BJ (cell line): ENCODE measurements around the gene NFKBIE. TPM values are rescaled to one million over a fixed set of nuclear protein-coding genes. Genes with fewer than 3 reads are reported as not detected.

ENCODE experiments used
- CTCF ChIA-PET: fragments of 350-600 bp; formaldehyde crosslinking; extraction: SDS; loops from one replicate; lab custom pipeline; 2021; ENCODE audit warnings: antibody characterized with exemption, inconsistent platforms; lab: Yijun Ruan, JAX
- POLR2A ChIA-PET: fragments of 300-600 bp; sonication (Branson Sonifier 250); formaldehyde crosslinking; extraction: SDS; loops from one replicate; lab custom pipeline; 2021; ENCODE audit warnings: antibody characterized with exemption; lab: Charles Lee
- DNase-seq: peaks from one replicate; pipeline ENCODE4 v3.0.0-alpha.2; 2011; ENCODE audit warnings: low read depth
- H3K27me3 ChIP-seq: 2 replicates; pipeline ENCODE4 v1.6.0; 2011; ENCODE audit warnings: low read length; ENCODE audit not compliant: control insufficient read depth, insufficient read depth
- H3K36me3 ChIP-seq: 2 replicates; pipeline ENCODE4 v1.5.1; 2011; ENCODE audit warnings: low read length; ENCODE audit not compliant: control insufficient read depth, insufficient read depth
- H3K4me3 ChIP-seq: 2 replicates; pipeline ENCODE4 v1.5.1; 2011; ENCODE audit warnings: low read depth, mild to moderate bottlenecking, control low read depth, low read length
- polyA plus RNA-seq: library from polyadenylated mRNA; depleted of rRNA; stranded (reverse); fragments of >200 nt; gene quantifications from 2 replicates; pipeline ENCODE4 v1.2.3, GENCODE V29; 2011
- TF ChIP-seq, protein P1 (sequence below): IDR thresholded peaks from 2 replicates; pipeline ENCODE4 v1.5.1; 2011; ENCODE audit warnings: low read depth, mild to moderate bottlenecking, control low read depth, inconsistent platforms, low read length, moderate library complexity; ENCODE audit not compliant: insufficient read depth

NFKBIE gene
- polyA plus RNA-seq, 1 experiment: 8.0 TPM

DNA sequence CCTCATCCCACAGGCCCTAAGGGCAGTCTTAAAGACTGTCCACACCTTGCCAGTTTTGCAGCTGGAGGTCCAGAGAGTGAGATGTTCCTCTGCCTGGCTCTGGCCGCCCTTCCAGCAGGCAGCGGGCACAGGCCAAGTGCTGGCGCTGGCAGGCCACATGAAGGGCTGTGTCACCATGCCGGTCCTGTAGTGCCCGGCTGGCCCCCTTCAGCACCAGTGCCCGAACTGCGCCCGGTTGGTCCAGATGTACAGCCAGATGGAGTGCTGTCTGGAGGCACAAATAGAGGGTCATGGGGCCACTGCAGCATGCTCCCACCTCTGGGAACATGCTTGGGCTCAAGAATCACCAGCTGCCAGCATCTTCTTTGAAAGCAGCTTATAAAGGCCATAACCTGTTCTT, 3.8 kb downstream of the NFKBIE start:
- Histone ChIP-seq H3K27me3 (no peaks in the 10 kb centered on the region; the same call in 1 of the 2 replicates), H3K4me3 (no peak overlapping the region), H3K36me3 (peaks cover 8% of the 10 kb centered on the region)
- ChIA-PET CTCF (interaction anchor here (1.1 to 1.4 kb wide), 2 partner anchors 43 to 77 kb away, joined by 4 to 6 read pairs; no protein-coding TSS in a partner anchor), POLR2A (no interaction called here)
- TF ChIP-seq, protein P1, sequence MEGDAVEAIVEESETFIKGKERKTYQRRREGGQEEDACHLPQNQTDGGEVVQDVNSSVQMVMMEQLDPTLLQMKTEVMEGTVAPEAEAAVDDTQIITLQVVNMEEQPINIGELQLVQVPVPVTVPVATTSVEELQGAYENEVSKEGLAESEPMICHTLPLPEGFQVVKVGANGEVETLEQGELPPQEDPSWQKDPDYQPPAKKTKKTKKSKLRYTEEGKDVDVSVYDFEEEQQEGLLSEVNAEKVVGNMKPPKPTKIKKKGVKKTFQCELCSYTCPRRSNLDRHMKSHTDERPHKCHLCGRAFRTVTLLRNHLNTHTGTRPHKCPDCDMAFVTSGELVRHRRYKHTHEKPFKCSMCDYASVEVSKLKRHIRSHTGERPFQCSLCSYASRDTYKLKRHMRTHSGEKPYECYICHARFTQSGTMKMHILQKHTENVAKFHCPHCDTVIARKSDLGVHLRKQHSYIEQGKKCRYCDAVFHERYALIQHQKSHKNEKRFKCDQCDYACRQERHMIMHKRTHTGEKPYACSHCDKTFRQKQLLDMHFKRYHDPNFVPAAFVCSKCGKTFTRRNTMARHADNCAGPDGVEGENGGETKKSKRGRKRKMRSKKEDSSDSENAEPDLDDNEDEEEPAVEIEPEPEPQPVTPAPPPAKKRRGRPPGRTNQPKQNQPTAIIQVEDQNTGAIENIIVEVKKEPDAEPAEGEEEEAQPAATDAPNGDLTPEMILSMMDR: no peak
- no peak for DNase-seq

DNA sequence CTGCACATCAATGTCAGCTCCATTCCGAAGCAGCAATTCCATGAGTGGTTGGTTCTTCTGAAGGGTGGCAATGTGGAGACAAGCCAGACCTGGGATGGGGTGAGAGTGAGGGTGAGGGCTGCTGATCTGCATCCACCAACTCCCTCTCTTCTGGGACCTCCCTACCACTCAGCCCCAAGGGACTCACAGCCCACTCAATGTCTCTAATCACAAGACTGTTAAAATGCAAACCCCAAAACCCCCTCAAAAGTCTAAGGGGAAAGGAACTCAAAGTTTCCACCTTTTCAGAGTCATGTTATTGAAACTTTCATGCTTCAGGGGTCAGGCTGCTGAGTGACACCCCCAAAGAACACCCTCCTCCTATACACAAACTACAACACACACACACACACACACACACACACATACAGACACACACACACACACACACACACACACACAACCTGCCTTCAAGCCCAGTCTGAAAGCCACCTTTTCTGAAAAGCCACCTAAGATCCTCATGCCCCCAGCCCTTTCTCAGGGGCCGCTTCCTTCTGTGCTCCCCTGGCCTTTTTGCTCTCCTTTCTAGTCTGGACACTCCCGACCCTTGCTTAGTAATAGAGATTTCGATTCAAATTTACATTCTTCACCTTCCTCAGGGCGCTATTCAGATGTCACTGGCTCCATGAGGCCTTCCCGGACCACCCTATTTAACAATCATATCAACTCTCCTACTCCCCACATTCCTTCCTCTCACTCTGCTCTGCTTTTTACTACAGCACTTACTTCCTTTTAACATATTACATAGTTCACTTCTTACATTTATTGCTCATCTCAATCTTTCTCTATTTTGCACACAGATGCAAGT, 4.7 kb downstream of the NFKBIE start:
- Histone ChIP-seq H3K36me3 (peaks cover 8% of the 10 kb centered on the region), H3K27me3 (no peaks in the 10 kb centered on the region), H3K4me3 (no peak overlapping the region)
- CTCF ChIA-PET: no interaction called here
- DNase-seq: no peak
- POLR2A ChIA-PET: no interaction called here
- TF ChIP-seq, protein P1: no peak

DNA sequence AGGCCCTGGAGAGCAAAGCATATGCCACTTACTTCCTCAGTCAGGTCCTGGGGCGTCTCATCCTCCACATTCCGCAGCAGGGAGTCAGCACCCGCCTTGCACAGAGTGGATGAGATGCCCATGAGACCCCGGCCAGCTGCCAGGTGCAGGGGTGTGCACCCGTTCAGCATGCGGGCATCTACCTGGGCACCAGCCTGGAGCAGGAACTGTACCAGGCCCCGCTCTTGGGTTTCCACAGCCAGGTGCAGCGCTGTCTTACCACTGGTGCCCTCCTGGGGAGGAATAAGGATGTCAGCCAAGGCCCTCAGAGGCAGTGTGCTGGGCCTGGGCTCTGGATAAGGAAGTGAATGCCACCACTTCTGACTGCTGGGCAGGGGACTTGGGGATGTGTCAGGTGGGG, 5.3 kb downstream of the NFKBIE start:
- POLR2A ChIA-PET: no interaction called here
- CTCF ChIA-PET: no interaction called here

DNA sequence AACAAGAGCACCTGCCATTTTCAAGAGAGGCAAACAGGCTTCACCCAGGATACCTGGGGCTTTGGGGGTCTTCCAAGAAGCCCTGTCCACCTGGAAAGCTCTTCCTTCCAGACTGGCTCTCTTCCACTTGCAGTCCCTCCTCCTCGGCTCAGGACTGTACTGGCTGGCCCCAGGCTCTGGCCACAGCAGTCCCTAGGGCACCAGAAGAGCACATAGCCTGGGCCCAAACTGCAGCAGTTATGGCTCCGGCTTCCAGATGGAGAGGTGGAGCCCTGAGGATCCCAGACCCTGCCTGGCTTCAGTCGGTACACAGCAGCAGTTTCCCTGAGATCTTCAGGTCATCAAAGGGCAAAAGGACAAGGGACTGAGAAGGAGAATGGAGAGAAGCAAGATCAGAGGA, 6.4 kb downstream of the NFKBIE start:
- TF ChIP-seq, protein P1: no peak
- Histone ChIP-seq H3K36me3 (peaks cover 18% of the 10 kb centered on the region), H3K4me3 (no peak overlapping the region), H3K27me3 (no peaks in the 10 kb centered on the region)
- CTCF ChIA-PET: interaction anchor here (2.9 kb wide), 1 partner anchor 9 kb away, joined by 18 read pairs; no protein-coding TSS in a partner anchor
- POLR2A ChIA-PET: no interaction called here
- DNase-seq: no peak

More for the DNA sequence above, 5.3 kb downstream of the NFKBIE start:
- no peaks in the 10 kb centered on the region for H3K27me3 ChIP-seq
- DNase-seq: no peak
- peaks cover 11% of the 10 kb centered on the region for H3K36me3 ChIP-seq
- no peak overlapping the region for H3K4me3 ChIP-seq
- TF ChIP-seq, protein P1: no peak

DNA sequence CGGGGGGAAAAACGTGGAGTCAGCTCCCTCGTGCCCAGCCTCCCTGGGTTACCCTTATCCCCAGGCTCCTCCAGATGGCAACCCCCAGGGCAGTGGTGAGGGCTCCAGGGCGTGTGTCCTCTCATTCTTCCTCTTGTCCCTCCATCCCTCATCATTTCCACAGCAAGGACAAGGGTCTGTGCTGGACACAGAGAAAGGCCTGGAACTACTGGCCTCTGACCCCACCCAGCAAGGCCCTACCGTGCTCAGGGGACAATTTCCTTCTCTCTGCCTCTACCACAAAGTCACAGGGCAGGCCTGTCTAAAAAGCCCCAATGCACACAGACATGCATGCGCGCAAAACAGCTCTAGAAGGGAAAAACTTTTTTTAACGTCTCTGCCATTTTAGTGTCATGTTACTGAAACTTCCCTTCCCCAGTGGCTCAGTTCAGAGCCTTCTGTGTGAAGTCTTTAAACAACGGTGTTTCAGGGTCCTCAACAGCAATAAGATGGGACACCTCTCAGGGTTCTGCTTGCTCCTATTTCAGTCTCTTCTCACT, 7.0 kb downstream of the NFKBIE start:
- peaks cover 19% of the 10 kb centered on the region for H3K36me3 ChIP-seq
- no peaks in the 10 kb centered on the region for H3K27me3 ChIP-seq
- TF ChIP-seq, protein P1: no peak
- no peak for DNase-seq
- POLR2A ChIA-PET: interaction anchor here (2.3 kb wide), 1 partner anchor 11 kb away, joined by 18 read pairs; the partner anchor contains the start of gene HSP90AB1
- CTCF ChIA-PET: interaction anchor here (2.9 kb wide), 1 partner anchor 10 kb away, joined by 18 read pairs; no protein-coding TSS in a partner anchor
- H3K4me3 ChIP-seq: no peak overlapping the region
